NCI-H2196 (cell line): ENCODE data around the gene IL10RB.
A peak's percentile ranks its signal among the peaks of the same experiment; 100 is the strongest.

Source experiments
- DNase-seq: peaks from one replicate; lab custom pipeline; 2025; ENCODE audit not compliant: unreplicated experiment; lab: John Stamatoyannopoulos, UW

IL10RB gene

DNA sequence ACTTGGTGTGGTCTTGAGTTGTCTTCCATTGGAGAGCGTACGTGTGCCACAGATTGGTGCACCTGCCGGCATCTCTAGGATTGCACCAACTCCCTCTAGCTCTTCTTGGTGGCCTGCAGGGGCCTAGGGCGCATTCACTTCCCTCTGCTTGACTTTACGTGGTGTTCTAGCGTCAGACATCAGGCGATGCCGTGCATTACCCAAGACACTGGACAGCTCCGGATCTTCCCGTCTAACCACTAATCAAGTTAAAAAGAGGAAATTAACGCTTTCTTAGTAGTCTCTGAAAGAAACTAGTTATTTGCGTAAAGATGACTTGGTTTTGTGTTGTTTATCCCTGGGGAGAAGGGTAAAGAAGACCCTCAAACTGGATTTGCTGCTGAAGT lies 510 bp upstream of the IL10RB start:
- DNase-seq = no peak

GRCh38 chr21:33266789-33267135 lies 595 bp downstream of the IL10RB start:
- no peak for DNase-seq

- DNase-seq = no peak
These were observed 1.1 kb downstream of the IL10RB start for GRCh38 chr21:33267250-33267649.

- DNase-seq = no peak
These were observed 2.2 kb downstream of the IL10RB start for GRCh38 chr21:33268393-33268736.

- peak; percentile 93 for DNase-seq
These were observed 2.7 kb downstream of the IL10RB start for GRCh38 chr21:33268737-33269441.

DNA sequence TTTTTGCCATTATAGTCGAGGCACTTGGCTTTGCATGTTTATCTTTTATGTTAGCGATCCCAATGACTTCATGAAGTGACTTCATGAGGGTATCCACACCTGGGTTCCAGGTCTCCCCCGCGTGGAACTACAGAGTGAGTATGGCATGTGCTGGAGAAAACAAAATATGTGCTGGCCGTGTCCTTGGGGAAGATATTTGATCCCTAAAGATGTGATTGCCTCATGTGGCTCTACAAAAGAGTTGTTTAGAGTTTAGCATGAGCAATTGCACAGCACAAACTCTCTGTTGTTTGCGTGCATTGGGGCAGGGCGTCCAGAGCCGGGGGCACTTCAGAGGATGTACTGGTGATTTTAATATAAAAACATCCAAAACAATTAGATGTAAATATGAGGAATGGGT lies 4.8 kb downstream of the IL10RB start:
- no peak for DNase-seq

- no peak for DNase-seq
These were observed 6.9 kb downstream of the IL10RB start for GRCh38 chr21:33273044-33273443.

DNA sequence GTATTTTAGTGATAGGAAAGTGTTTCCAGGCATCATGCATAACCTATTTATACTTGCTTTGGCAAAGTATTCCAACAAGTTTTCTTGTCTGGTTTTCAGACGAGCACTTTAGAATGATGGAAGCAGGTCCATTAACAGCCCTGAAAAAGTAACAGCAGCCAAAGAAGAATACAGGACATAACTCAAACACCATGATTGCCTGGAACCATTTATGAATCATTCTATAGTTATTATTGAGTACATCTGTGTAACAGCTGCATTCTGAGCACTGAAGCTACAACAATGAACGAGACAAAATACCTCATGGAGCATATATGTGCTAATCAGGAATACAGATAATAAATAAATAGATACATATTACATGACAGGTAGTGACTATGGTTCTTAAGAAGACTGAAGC lies 12.6 kb downstream of the IL10RB start:
- no peak for DNase-seq

- no peak for DNase-seq
These were observed 13.2 kb downstream of the IL10RB start for GRCh38 chr21:33279330-33279820.

DNA sequence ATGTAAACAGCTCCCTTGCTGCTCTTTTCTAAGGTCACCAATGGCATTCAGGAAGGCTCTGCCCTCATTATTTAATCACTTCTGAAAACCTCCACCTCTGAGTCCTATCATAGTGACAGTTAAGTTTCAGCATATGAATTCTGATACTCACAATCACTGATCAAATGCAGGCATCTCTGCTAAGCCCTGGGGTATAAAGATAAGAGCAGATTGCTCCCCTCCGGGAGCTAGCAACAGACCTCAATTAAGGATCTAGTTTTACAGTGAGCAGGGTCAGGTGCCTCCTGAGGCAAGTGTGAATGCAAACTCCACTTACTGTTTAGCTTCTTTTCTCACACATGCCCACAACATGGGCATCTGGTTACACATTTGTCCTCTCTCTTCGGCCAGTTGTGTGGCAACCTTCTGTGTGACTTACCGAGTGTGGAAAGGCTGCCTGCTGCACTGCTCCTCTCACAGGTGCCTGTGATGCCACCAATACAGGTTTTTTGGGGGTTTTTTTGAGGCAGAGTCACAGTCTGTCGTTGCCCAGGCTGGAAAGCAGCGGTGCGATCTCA lies 15.0 kb downstream of the IL10RB start:
- DNase-seq = no peak

DNA sequence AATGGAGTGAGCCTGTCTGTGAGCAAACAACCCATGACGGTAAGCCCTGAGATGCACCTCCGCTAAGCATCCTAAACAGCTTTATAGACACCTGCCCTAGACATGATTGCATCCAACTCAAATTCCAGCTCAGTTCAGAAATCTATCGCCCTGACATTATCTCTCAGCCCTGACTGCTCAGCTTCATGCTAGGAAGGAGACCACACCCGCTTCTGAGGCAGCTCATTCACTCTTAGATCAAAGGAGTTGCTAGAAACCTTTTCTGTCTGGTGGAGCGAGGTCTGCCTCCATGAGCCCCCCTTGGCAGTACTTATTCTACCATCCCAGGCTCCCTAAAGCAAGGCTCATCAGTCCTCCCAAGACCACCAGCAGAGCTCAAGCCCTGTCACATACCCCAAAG lies 17.0 kb downstream of the IL10RB start:
- no peak for DNase-seq

GRCh38 chr21:33286076-33286475 lies 19.9 kb downstream of the IL10RB start:
- DNase-seq = no peak

DNA sequence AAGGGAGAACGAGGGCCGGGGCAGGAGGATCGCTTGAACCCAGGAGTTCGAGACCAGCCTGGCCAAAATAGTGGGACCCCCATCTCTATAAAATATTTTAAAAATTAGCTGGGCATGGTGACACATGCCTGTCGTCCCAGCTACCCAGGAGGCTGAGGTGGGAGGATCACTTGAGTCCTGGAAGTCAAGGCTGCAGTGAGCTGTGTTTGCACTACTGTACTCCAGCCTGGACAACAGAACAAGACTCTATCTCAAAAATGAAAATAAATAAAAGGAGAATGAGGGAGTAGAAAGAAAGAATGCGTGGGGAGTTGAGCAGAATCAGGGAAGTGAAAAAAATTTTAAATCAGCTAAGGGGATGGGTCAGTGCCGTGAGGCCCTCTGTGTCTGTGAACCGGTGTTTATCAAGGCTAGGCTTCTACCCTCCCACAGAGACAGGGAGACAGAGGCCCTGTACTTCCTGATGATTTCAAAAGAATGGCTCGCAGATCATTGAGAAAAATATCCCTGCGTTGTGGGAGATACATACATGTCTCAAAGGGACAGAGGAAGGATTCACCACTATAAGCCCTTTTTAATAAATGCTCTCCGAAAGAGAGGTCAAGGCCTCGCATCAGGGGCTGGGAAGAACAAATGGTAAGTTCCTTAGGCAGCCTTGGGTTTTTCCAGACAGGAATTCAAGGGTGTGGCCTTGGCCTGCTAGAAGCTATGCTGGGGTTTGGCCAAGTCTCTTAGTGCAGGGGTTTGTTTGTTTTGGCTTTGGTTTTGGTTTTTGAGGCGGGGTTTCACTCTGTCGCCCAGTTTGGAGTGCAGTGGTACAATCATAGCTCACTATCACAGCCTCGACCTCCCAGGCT lies 20.7 kb downstream of the IL10RB start:
- peak; percentile 20 for DNase-seq

DNA sequence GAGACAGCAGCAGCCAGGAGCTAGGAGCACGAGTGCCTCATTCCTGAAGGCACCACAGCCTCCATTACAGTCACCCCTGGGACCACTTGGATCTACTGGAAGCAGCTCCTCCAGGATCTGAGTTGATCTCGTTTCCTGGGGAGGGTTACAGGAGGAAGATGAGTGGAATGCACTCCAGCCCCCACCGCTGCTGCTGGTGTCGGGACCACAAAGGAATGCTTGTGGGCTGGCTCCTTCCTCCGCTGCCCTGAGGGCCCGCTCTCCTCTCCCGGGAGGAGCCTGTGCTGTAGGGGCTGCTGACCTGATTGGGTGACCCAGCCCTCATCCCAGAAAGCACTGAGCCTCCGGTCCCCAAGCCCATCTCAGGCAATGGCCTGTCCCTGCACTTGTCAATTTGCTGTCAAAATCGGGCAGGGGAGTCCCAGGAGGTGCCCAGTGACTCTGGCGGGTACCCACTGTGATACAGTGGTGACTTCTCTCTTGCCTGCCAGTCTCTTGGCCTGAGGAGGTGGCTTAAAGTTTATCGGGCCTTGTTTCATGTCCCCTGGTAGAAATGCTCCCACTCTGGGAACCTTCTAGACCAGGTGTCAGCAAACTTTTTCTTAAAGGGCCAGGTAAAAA lies 23.1 kb downstream of the IL10RB start:
- DNase-seq = no peak

DNA sequence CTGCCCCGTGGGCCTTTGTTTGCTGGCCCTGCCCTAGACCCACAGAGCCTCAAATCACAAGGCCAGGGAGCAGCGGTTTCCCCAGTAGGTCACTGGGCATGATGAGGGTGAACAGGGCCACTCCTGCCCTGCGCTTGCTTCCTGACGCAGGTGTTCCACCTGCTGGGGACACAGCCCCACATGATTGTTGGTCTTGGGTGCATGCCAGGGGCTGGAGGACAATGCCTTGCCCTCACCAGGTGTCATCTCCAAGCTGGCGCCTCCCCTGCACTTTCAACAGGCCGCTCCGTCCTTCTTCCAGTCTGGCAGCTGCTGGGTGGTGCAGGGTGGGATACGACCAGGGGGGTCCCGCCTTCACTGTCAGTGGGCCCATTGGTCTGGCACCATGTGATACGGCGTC lies 24.3 kb downstream of the IL10RB start:
- peak; percentile 86 for DNase-seq

- no peak for DNase-seq
These were observed 25.5 kb downstream of the IL10RB start for GRCh38 chr21:33291686-33292085.

DNA sequence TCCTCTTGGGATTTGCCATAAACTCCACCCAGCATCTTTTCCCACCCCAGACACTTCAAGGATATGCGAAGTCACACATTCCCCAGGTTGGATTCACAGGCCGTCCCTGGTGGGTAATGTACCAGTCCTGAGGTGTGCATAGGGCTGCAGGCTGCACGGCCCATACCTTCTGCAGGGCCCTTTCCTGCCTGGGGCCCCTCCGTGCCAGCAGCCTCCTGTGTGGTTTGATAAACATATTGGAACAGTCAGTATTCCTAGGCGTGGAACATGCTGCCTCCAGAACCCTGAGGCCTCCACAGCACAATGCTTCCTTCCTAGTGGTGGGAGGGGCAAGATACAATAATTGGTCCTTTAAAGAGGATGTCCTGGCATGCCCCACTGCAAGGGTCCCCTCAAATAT lies 26.6 kb downstream of the IL10RB start:
- DNase-seq = no peak

- DNase-seq = no peak
These were observed 27.0 kb downstream of the IL10RB start for GRCh38 chr21:33293136-33293535.

- peak; percentile 35 for DNase-seq
These were observed 27.6 kb downstream of the IL10RB start for GRCh38 chr21:33293811-33294216.

DNA sequence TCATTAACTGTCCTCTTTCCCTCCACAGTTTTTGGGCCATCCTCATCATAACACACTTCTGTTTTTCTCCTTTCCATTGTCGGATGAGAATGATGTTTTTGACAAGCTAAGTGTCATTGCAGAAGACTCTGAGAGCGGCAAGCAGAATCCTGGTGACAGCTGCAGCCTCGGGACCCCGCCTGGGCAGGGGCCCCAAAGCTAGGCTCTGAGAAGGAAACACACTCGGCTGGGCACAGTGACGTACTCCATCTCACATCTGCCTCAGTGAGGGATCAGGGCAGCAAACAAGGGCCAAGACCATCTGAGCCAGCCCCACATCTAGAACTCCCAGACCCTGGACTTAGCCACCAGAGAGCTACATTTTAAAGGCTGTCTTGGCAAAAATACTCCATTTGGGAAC lies 30.0 kb downstream of the IL10RB start:
- no peak for DNase-seq

GRCh38 chr21:33299181-33299752 lies 33.1 kb downstream of the IL10RB start:
- no peak for DNase-seq
